GM21526 (cell line): Measurements from ENCODE around the gene CCDC88C.
A peak's percentile ranks its signal among the peaks of the same experiment; 100 is the strongest.

Experiments used
- ATAC-seq: cut with Tn5 transposase; IDR thresholded peaks from one replicate; pipeline ENCODE4 v1.9.1; 2021; ENCODE audit warnings: moderate library complexity; ENCODE audit not compliant: unreplicated experiment, low FRiP score

The CCDC88C gene

DNA sequence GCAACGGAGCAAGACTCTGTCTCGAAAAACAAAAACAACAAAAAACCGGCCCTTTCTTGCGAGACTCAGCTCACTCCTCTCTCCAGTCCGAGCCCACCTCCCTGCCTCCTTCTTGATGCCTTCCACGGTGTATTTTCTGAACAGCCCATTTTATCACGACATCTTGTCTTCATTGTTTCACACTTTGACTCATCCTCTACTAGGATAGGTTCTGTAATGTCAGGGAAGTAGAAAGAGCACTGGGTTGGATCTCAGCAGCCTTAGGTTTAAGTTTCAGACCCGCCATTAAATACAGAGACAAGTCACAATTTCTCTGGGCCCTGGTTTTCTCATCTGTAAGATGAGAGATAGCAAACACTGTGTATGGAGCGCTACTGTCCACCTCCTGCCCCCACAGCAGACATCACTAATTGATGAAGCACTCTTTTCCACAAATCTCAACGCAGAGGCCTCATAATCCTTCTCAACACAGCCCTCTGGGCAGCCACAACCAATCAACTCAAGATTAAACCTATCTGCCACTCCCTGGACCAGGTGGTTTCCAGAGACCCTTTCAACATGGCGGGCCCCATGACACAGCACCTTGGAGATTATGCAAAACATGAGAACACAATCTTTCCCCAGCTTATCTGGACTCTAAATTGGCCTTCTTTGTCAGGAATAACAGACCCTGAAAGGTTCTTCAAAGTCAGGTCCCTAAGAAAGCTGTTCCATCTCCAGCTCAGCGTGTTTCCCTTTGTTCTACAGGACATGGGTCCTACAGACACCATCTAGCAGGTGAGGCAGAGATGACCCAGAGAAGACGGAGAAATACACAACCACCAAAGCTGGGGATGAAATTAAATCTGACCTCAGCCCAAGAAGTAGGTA is 35.6 kb downstream of the CCDC88C start:
- ATAC-seq: no peak

DNA sequence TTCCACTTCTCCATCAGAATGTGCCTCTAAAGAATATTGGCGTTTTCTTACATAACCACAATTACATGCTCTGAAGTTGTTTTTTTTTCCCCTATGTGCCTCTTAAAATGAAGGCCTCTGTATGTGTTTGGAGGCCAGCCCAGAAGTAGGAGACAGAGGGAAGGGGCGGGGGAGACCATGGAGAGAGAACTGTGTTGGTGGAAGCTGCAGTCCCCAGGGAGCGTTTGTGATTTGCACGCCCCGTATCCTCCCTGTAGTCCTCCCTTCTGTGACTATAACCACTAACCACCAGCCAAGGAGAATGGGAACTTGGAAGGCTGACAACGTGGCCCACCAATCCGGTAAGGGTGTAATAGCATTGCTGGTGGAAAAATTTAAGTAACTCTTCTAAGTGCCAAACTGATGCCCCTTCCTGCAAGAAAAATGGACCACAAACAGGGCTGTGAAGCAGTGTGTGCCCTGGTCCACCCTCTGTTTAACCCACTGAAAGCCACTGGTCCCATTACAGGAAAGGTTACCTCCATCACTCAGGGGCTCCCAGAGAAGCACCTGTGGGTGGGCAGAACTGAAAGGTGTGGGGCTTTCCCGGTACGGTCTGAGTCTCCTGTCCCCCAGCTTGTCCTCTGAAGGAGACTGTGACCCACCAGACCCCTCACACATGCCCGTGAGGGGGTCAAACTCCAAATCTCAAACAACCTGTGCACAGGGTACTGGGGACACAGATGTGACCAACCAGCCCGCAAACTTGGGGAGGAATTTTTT is 36.8 kb downstream of the CCDC88C start:
- no peak for ATAC-seq

DNA sequence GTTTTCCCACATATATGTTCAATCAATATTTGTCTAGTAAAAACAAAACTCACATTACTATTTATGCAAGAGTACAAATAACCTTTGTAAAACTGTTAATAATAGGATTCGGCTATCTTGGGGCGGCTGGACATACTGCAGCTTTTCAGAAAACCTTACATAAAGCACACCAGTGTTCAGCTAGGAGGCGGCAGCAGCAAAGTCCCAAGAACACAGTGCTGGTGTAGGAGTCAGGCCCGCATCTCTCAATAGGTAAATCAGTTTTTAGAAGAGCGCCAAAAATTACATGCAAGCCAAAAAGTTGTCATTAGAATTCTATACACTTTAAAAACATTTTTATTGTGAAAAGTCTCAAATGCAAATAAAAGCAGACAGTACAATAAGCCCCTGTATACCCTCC is 37.5 kb downstream of the CCDC88C start:
- ATAC-seq: no peak

DNA sequence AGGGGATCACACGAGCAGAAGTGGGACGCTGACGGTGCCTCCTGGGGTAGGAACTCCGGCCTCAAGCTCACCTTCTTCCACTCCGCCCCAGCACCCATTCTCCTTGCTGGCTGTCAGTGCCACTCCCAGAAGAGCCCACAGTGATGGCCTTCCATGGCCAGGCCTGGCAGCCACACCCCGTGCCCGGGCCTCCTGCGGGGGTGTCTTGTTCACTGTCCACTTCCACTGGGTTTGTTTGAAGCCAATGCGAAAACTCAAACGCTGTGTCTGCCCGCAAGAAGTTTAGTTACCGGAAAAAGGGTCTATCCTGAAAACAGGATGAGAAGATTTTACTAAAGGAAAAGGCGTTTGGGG is 38.1 kb downstream of the CCDC88C start:
- ATAC-seq: no peak

GRCh38 chr14:91378930-91379578 is 38.6 kb downstream of the CCDC88C start:
- ATAC-seq: no peak

DNA sequence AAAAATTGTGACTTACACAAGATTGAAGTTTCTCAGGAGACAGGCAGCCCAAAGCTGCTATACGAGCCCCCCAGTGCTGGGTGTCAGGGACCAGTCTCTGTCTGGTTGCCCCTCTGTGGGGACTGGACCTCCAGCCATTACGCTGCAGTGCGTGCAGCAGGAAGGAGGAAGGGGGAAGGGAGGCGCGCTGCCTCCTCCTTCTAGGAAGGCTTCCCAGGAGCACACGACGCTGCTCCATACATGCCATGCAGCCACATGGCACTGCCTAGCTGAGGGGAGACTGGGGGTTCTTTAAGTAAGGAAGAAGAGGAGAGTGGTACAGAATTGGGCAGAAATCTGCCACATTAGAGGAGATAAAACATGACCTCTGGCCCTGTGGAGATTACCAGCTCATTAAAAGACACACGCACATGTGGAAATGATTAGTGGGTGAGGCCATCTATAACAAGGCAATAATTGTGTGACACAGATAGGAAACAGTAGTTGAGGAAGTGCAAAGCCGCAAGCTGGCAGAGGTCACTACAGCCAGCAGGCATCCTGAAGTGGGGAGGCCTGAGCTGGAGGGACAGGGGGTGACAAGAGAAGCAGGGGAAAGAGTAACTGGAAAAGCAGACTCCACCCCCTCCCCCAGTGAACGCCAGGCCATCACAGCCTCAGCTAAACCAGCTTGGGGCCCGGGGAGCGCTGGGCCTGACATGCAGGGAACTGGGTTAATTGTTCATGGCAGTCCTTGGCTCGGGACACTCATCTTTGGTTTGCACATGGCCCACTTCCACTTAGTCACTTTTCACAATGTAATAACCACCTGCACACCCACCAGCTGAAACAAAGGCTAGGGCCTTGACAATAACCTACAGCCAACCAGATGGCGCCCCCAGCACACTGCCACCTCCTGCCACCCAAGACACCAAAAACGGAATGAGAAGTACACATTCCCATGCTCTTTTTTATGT is 39.6 kb downstream of the CCDC88C start:
- no peak for ATAC-seq

DNA sequence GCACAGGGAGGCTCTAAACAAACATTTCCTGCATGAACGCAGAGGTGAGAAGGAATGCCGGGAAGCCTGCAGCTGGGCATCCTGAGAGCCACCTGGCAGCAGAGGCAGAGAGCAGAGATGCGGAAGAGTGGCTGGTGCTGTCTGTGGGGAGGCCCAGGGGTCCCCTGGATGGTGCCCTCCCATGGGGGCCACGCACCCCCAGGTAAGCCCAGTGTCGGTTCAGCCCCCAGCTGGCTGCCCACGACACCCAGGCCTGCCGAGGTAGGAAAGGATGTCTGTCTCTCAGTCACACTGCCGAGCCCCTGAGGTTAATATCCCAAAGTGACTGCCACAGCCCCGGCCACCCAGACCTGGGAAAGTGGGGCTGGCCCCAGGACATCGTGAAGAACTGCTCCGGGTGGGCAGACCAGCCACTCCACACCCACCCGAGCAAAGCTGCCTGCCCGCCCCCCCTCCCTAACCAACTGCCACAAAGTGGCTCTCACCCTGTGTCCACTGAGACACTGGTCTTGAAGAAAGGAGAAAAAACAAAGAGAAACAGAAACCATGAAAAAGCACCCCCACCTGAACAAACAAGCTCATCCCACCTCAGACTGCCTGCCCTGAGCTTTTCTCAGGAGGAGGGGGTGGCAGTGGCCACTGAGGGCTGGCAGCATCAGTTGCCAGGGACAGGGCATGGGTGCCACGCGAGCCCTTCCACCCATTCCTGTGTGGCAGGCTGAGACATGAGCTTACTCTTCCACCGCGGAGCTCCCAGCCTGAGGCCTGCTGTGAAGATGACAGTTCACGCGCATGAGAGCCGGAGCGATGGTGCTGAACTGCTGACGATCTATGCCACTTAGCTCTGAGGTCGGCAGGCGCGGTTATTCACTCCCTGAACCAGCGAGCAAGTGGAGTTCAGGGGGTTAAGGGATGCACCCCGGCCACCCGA is 40.8 kb downstream of the CCDC88C start:
- no peak for ATAC-seq

- no peak for ATAC-seq
Measured at GRCh38 chr14:91375720-91376452, 41.7 kb downstream of the CCDC88C start.

GRCh38 chr14:91374879-91375702 is 42.5 kb downstream of the CCDC88C start:
- ATAC-seq: no peak

DNA sequence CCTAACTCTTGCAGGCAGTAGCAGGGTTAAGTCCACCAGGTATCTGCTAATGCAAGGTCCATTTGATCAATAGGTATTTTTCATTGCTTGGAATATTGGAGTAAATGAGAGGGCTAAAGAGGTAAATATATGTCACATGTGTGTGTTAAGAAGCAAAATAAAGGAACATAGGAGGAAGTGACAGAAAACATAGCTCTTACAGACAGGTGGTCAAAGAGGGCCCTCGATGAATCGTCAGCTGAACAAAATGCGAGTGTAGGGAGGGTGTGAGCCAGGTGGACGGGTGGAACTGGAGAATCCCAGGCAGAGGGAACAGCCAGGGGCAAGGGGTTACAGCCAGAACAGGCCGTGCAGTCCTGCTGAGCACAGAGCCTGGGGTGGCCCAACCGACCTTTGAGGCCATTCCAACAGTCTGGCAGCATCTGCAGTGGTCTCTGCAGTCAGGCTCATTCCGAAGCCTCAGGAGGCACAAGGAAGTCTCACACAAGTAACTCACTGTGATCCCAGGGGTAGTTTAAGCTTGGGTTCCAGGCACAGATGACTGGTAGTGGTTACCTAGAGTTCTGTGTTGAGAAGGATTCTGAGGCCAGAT is 43.2 kb downstream of the CCDC88C start:
- ATAC-seq: no peak

DNA sequence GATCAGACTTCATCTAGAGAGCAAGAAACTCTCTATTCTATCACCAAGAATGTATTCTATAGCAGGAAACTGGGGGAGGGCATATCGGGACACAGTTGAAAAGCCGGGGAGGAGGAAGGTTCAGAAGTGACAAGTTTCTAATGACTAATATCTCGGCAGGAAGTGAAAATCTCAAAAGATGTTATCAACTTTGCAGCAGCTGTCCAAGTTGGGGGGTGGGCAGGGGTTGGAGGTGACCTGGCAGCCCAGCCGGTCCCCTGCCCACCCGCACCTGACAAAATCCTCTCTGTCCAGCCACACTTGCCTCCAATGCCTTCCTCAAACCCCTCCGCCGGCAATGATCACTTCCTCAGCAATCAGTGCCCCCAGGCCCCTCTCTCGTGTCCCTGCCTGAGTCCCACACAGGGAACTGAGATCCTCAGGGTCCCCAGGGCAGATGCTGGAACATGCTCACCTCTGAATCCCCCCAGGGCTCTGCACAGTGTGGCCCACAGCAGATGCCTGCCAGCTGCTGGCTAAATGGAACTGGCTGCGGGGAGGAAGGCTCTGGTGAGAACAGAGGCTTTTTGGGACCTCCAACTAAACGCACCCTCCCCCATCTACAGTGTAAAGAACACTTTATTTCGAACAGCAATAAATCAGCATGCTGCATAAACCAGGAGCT is 43.9 kb downstream of the CCDC88C start:
- peak; percentile 52 for ATAC-seq

- ATAC-seq: no peak
Measured at GRCh38 chr14:91372671-91373495, 44.7 kb downstream of the CCDC88C start.

DNA sequence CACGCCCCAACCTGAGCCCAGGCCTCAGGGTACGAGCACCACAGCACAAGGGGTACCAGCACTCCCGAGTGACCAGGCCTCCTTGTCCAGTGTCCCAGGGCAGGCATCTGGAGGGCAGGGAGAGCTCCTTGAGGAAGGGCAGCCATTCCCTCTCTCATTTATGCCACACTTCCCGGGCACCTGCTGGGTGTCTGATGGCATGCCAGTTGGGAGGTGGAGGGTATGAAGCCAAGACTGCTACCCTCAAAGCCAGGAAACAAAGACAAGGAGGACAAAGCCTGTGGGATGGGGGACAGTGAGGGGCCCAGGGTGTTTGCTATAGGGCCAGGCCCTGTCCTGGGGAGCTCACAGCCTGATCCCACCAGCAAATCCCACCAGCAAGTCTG is 45.6 kb downstream of the CCDC88C start:
- no peak for ATAC-seq

GRCh38 chr14:91371011-91371989 is 46.3 kb downstream of the CCDC88C start:
- ATAC-seq: no peak
